ENCODE measurements around the gene DUOXA1.
"Not testable (repeated sequence)": the region's sequence is repeated elsewhere in the genome, so short reads cannot be mapped to it uniquely, and the experiment has no call there.

The DUOXA1 gene

DNA sequence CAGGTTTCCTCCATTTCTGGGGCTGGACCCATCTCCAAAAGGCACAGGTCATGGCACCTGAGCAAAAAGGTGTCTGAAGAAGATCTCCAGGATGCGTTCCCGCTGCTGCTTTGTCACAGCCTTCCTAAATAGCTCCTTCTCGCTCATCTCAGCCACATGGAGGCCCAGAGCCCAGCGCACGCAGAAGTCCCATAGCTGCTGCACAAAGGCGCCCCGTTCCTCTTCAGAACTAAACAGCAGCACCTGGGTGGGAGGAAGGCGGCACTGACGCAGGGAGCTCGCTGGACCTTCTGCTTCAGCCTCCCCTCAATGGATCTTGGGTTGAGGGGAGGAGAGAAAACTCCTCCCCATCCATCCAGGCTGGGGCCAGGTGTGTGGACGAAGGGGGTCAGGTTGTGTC is 24.1 kb downstream of the DUOXA1 start:
- ATAC-seq (ENCODE audit: insufficient read depth, low read depth) = no peak
- Histone ChIP-seq H4K20me1 (ENCODE audit: insufficient read depth, low read length) (no peaks in the 10 kb centered on the region), H3K9me3 (ENCODE audit: insufficient read depth, low read length, severe bottlenecking) (no peaks in the 10 kb centered on the region), H3K36me3 (ENCODE audit: insufficient read depth, low read length) (no peaks in the 10 kb centered on the region), H3K27me3 (ENCODE audit: insufficient read depth, low read length, poor library complexity) (peaks cover 4% of the 10 kb centered on the region), H3K79me2 (ENCODE audit: insufficient read depth, low read length) (no peaks in the 10 kb centered on the region), H3K4me2 (ENCODE audit: insufficient read depth, low read length) (no peak overlapping the region), H3K27ac (ENCODE audit: low read length) (no peak overlapping the region), H2AFZ (ENCODE audit: low read depth, low read length) (no peak overlapping the region), H3K4me3 (ENCODE audit: low read depth in 1 of 2, low read length in 2 of 2) (no peak overlapping the region), H3K4me1 (ENCODE audit: insufficient read depth, low read length) (no peaks in the 10 kb centered on the region), H3K9ac (ENCODE audit: low read depth, low read length) (no peak overlapping the region)
- no peak for DNase-seq
- TF ChIP-seq, protein P1, sequence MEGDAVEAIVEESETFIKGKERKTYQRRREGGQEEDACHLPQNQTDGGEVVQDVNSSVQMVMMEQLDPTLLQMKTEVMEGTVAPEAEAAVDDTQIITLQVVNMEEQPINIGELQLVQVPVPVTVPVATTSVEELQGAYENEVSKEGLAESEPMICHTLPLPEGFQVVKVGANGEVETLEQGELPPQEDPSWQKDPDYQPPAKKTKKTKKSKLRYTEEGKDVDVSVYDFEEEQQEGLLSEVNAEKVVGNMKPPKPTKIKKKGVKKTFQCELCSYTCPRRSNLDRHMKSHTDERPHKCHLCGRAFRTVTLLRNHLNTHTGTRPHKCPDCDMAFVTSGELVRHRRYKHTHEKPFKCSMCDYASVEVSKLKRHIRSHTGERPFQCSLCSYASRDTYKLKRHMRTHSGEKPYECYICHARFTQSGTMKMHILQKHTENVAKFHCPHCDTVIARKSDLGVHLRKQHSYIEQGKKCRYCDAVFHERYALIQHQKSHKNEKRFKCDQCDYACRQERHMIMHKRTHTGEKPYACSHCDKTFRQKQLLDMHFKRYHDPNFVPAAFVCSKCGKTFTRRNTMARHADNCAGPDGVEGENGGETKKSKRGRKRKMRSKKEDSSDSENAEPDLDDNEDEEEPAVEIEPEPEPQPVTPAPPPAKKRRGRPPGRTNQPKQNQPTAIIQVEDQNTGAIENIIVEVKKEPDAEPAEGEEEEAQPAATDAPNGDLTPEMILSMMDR (IDR thresholded peaks at IDR 0.05; ENCODE audit: borderline replicate concordance, extremely low read depth, low read length, poor library complexity, severe bottlenecking) = no peak
- TF ChIP-seq EZH2 (IDR thresholded peaks at IDR 0.05; ENCODE audit: borderline replicate concordance, low read depth, low read length, severe bottlenecking) = no peak

DNA sequence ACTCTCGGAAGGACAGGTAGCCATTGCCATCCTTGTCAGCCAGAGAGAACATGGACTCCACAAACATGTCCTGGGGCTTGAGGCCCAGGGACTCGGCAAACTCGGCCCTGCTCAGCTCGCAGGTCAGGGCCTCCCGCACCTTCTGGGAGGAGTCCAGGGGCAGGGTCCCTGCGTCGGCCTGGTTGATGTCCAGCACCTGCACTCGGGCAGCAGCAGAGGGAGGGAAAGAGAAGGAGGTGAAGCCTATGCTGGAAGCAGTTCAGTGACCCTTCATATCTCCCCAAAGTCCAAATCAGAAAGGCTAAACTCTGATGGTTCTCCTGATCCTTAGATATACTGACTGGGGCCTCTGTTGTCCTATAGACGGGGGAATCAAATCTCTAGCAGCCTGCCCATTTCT is 25.5 kb downstream of the DUOXA1 start:
- not testable (repeated sequence) for H4K20me1 ChIP-seq (ENCODE audit: insufficient read depth, low read length); H3K4me1 ChIP-seq (ENCODE audit: insufficient read depth, low read length); H3K36me3 ChIP-seq (ENCODE audit: insufficient read depth, low read length); H3K4me2 ChIP-seq (ENCODE audit: insufficient read depth, low read length); DNase-seq; H2AFZ ChIP-seq (ENCODE audit: low read depth, low read length); H3K9me3 ChIP-seq (ENCODE audit: insufficient read depth, low read length, severe bottlenecking); H3K27me3 ChIP-seq (ENCODE audit: insufficient read depth, low read length, poor library complexity); ATAC-seq (ENCODE audit: insufficient read depth, low read depth); H3K79me2 ChIP-seq (ENCODE audit: insufficient read depth, low read length); H3K27ac ChIP-seq (ENCODE audit: low read length); H3K9ac ChIP-seq (ENCODE audit: low read depth, low read length); H3K4me3 ChIP-seq (ENCODE audit: low read depth in 1 of 2, low read length in 2 of 2)

DNA sequence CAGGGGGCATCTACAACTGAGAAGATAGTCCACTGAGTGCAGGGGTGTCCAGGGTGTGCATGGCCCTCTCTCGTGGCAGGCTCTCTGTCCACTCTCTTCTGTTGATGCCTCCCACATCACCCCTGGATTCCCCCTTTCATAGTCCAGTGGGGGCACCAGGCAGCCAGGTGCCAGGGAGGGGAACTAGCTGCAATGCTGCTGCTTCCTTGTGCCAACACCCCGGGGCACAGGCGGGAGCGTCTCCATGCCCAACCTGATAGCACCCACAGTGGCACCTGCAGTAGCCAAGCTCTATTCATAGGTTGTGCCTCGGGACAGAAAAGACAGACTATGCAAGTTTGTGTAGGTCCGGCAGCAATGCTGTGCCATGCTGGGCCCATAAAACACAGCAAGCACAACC is 27.5 kb downstream of the DUOXA1 start:
- H3K9ac ChIP-seq (ENCODE audit: low read depth, low read length) = no peak overlapping the region
- TF ChIP-seq EZH2 (IDR thresholded peaks at IDR 0.05; ENCODE audit: borderline replicate concordance, low read depth, low read length, severe bottlenecking) = no peak
- TF ChIP-seq, protein P1 (IDR thresholded peaks at IDR 0.05; ENCODE audit: borderline replicate concordance, extremely low read depth, low read length, poor library complexity, severe bottlenecking) = no peak
- no peak overlapping the region for H3K4me3 ChIP-seq (ENCODE audit: low read depth in 1 of 2, low read length in 2 of 2)
- DNase-seq = no peak
- no peak overlapping the region for H3K27ac ChIP-seq (ENCODE audit: low read length)
- no peaks in the 10 kb centered on the region for H3K4me1 ChIP-seq (ENCODE audit: insufficient read depth, low read length)
- no peaks in the 10 kb centered on the region for H3K36me3 ChIP-seq (ENCODE audit: insufficient read depth, low read length)
- H3K27me3 ChIP-seq (ENCODE audit: insufficient read depth, low read length, poor library complexity) = peaks cover 4% of the 10 kb centered on the region
- no peaks in the 10 kb centered on the region for H4K20me1 ChIP-seq (ENCODE audit: insufficient read depth, low read length)
- no peaks in the 10 kb centered on the region for H3K9me3 ChIP-seq (ENCODE audit: insufficient read depth, low read length, severe bottlenecking)
- no peak overlapping the region for H3K4me2 ChIP-seq (ENCODE audit: insufficient read depth, low read length)
- no peaks in the 10 kb centered on the region for H3K79me2 ChIP-seq (ENCODE audit: insufficient read depth, low read length)
- no peak for ATAC-seq (ENCODE audit: insufficient read depth, low read depth)
- no peak overlapping the region for H2AFZ ChIP-seq (ENCODE audit: low read depth, low read length)

DNA sequence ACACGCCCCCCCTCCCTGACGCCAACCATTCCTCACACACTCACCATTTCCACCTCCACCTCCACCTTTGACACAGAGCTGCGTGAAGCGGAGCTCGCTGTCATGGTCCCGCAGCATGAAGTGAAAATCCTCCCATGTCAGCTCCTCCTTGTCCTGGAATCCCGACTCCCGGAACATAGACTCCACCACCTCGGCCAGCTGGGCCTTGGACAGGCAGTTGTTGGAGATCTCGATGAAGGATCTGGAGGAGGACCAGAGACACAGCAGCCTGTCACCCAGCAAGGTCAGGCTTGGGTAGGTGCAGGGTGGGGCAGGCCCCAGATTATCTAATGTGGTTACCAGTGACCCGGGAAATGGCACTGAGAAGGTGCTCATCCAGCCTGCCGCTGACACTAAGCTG is 27.9 kb downstream of the DUOXA1 start:
- Histone ChIP-seq H2AFZ (ENCODE audit: low read depth, low read length) (no peak overlapping the region), H3K4me3 (ENCODE audit: low read depth in 1 of 2, low read length in 2 of 2) (no peak overlapping the region), H3K79me2 (ENCODE audit: insufficient read depth, low read length) (no peaks in the 10 kb centered on the region), H3K9ac (ENCODE audit: low read depth, low read length) (no peak overlapping the region), H3K27ac (ENCODE audit: low read length) (no peak overlapping the region), H3K27me3 (ENCODE audit: insufficient read depth, low read length, poor library complexity) (peaks cover 4% of the 10 kb centered on the region), H3K36me3 (ENCODE audit: insufficient read depth, low read length) (no peaks in the 10 kb centered on the region), H3K9me3 (ENCODE audit: insufficient read depth, low read length, severe bottlenecking) (no peaks in the 10 kb centered on the region), H3K4me2 (ENCODE audit: insufficient read depth, low read length) (no peak overlapping the region), H4K20me1 (ENCODE audit: insufficient read depth, low read length) (no peaks in the 10 kb centered on the region), H3K4me1 (ENCODE audit: insufficient read depth, low read length) (no peaks in the 10 kb centered on the region)
- TF ChIP-seq EZH2 (IDR thresholded peaks at IDR 0.05; ENCODE audit: borderline replicate concordance, low read depth, low read length, severe bottlenecking) = no peak
- TF ChIP-seq, protein P1 (IDR thresholded peaks at IDR 0.05; ENCODE audit: borderline replicate concordance, extremely low read depth, low read length, poor library complexity, severe bottlenecking) = no peak
- DNase-seq (no peak), ATAC-seq (ENCODE audit: insufficient read depth, low read depth) (no peak)

All from DND-41 (cell line).